NOMO-1 (cell line): ENCODE data around the gene MTMR10.
A peak's percentile ranks its signal among the peaks of the same experiment; 100 is the strongest.

Experiments used
- DNase-seq, 2 experiments: peaks; one replicate each; lab custom pipeline; 2025; ENCODE audit not compliant: unreplicated experiment in 2 of 2; lab: John Stamatoyannopoulos, UW

Gene MTMR10, protein sequence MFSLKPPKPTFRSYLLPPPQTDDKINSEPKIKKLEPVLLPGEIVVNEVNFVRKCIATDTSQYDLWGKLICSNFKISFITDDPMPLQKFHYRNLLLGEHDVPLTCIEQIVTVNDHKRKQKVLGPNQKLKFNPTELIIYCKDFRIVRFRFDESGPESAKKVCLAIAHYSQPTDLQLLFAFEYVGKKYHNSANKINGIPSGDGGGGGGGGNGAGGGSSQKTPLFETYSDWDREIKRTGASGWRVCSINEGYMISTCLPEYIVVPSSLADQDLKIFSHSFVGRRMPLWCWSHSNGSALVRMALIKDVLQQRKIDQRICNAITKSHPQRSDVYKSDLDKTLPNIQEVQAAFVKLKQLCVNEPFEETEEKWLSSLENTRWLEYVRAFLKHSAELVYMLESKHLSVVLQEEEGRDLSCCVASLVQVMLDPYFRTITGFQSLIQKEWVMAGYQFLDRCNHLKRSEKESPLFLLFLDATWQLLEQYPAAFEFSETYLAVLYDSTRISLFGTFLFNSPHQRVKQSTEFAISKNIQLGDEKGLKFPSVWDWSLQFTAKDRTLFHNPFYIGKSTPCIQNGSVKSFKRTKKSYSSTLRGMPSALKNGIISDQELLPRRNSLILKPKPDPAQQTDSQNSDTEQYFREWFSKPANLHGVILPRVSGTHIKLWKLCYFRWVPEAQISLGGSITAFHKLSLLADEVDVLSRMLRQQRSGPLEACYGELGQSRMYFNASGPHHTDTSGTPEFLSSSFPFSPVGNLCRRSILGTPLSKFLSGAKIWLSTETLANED

DNA sequence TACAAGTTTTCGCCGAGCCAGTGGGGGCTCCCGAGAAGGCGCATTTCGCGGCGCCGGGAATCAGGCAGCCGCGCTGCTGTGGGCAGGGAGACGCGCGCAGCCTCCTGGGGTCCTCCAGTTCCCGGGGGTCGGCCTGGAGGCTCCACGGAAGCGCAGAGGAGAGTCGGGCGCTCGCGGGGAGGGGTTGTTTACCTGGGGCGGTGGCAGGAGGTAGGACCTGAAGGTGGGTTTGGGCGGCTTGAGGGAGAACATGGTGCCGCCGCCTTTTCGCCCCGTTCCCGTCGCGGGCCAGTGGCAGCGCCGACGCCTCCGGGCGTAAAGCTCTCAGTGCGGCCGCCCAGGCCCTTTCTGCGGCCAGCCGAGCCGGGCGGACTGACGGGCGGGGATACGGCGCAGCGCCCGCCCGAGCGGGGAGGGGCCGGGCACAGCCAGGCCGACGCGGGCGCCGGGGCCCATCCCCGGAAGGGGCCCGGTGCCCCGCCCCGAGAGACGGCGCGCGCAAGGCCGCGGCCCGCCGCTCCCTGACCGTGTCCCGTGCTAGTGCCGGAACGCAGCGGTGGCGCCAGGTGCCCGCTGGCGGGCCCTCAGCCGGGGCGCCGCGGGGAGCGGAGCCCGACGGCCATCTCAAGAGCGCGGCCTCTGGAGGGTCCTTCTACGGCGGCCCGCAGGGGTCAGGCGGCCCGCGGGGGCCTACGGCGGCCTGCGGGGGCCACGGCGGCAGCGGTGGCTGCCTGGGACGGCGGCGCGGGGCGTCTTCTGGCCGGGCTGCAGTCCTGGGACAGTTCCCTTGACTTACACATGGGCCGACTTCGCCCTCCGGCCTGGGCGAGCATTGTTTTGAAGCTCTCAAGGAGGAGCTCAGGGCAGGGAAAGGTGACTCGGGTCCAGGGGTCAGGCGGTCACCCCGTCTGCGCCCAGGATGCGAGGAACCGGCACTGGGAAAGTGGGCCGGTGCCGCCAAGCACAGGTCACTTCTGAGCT, at the start of gene MTMR10:
MTMR10 (minus strand) TSS at position 374 of the 981 bp plus-strand sequence; CDS start at position 252, 122 bp downstream.
- DNase-seq = peak; percentile 67 to 88

DNA sequence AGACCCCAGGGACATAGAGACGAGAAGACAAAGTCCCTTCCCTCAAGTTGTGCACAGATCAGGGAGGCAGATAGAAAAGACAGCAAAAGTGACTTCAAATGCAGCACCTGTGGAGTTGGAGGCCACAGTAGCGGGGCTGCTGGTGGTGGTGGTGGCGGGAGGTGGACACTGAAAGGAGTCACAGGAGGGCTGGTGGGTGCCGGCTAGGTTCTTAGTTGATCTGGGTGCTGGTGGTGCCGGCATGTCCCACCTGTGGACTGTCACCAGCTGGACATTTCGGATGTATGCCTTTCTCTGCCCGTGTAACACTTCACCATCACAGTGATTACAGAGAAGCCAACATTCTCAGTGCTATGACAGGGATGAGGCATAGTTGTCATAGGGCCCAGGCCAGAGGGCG, 49.2 kb upstream of the MTMR10 start:
- no peak for DNase-seq

DNA sequence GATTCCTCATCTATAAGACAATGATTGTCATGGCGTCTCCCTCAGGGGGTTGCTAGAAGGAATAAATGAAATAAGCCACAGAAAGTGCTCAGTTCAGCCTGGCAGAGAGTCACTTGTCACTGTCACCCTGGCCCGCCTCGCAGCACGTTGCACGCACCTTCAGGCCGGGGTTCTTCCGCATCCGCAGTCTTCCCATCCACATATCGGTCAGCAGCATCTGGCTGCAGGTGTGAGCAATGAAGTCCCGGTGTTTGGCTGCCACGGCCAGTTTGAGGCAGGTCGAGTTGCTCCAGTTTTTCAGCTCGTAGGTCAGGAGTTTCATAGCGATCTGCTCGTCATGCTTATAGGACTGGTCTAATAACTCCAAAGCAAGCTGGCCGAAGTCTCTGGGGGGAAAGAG, 48.5 kb upstream of the MTMR10 start:
- DNase-seq = no peak

DNA sequence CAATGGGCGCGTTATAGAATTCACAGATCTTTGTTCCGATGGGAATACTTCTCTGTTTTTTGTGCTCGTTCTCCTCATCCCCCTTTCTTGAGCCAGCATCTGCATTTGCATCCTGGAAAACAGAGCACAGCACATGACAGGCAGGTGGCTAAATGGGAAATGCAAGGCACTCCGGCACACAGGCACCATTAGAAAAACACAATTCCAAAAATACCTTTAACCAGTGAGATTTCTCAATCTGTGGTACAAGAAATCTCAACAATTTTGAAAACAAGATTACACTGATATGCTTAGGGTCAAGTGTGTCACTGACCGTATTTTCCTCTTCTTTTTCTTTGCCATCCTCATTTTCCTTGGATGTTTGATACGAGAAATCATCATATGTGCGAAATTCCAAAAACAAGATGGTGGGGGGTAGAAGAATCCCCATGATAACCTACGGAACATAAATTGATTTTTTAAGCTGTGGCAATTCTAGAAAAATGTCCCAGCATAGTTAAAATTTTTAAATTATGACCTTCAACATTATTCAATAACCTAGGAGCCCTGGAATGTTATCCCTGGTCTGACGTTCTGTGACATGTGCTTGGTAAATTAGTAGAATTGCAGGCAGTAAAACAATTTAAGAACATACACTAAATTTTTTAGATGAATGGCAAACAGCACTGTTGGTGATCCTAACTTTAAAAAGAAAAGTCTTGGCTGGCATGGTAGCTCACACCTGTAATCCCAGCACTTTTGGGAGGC, 46.5 kb upstream of the MTMR10 start:
- DNase-seq = no peak

DNA sequence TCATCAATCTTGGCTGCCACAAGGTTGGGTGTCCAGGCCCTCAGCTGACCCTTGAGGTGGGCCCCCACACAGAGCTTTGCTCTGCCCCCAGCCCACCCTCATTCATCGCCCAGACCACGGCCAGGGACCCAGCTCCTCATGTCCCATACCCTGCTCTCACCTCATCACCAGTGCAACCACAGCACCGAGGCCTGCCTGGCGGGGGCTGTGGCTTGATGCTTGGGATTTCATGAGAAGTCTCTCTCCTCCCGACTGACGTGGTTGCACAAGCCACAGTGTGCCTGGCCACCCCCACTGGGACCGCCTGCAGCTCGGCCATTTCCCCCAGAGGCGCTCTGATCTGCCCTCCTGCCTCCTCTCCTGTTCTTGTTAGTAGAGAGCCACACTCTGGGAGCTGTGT, 45.4 kb upstream of the MTMR10 start:
- no peak for DNase-seq

DNA sequence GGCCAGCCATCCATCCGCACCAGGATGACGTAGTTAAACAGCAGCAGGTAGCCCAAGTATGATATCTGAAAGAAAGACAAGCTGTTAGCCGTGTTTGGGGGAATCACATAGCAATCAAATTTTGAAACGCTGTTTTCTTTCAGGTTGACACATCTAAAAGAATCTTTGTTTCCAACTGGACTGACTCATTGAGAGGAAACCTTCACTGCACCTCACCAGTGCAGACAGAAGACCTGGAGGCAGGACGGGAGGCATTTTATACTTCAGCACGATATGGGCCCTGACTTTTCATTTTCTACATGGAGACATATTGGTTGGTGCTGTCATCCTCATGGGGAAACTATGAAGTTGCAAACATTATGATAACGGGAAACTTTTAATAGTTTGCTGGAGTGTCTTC, 44.2 kb upstream of the MTMR10 start:
- DNase-seq = no peak

DNA sequence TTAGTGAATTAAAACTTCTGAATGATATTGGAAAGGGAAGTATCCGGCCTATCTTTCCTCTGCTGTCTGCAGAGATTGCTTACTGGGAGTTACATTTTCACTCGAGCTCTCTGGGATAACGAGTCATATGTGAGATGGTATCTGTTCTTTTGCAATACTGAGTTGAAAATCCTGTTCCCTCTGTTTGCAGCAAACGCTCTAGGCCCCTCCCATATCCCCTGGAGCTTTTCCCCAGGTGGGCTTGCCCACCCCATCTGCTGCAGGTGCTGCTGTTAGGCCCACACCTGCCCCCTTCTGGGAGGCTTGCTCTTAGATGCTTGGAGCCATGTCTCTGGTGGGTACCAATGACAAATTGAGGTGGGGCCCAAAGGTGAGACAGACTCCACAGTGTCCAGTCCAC, 42.7 kb upstream of the MTMR10 start:
- DNase-seq = no peak

DNA sequence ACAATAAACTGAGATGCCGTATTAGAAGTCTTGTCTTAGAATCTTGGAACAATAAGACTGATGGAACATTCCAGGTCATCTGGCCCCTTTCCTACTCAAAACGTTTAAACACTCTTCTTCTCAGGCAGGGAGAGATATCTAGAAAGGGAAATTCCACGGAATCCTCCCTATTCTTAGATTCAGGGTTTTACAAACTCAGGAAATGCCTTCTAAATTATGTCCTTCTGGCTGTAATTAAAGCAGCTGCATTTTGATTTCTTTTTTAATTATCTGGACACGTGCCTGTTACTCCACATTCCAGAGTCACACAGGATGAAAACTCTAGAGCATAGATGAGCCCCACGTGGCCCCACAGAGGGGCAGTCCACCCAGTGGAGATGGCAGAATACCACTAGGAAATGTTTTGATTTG, 41.5 kb upstream of the MTMR10 start:
- no peak for DNase-seq

DNA sequence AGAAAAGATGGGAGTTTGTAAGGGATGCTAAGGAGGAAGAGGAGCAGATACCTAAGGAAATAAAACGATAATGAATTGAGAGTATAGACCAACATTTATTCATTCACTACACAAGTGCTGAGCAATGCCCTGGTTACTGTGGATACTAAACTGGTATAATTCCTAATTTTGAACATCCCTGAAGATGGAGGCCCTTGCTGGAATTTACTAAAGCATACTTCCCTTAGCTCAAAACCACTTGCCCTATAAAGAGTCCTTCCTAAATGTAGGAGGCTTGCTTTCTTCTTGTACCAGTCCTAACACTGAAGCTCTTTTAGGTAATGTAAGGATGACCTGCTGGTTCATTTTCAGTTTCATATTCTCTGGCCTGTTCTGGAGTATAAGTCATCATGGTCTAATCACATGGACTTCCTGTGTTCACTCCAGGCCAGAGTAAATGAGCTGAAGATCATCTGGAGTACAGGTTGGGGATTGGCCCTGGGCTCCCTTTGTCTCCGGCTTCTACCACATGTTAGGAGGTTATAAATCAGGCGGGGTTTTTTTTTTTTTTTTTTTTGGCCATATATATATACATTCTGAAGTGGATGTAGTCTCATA, 40.1 kb upstream of the MTMR10 start:
- peak in 1 of 2 experiments; percentile 22 for DNase-seq

DNA sequence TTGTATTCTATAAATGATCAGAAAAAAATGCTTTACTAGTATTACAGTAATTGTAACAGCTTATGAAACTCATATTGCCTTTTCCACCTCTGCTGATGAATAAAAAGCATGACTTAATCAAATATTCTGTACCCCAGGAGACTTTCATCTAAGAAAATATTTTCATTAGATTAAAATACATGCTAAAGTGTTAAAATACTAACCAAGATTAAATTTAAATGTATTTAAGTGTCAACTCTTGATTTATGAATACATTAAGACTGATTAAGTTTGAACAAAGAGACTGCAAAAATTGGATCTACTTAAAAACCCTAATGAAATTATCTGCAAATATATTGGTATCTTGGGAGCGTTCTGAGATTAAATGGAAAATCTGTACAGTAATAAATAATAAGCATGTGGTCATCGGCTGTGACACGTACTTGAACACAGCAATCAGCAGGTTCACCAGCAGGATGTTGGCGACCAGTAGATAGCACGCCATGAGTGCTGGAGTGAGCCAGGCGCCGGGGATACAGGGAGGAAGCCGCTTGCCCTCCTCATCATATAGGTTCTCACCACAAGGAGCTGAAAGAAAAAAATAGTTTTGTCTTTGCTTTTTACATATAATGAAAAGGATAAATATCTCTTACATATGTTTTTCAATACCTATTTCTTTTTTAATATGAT, 36.6 kb upstream of the MTMR10 start:
- DNase-seq = no peak

DNA sequence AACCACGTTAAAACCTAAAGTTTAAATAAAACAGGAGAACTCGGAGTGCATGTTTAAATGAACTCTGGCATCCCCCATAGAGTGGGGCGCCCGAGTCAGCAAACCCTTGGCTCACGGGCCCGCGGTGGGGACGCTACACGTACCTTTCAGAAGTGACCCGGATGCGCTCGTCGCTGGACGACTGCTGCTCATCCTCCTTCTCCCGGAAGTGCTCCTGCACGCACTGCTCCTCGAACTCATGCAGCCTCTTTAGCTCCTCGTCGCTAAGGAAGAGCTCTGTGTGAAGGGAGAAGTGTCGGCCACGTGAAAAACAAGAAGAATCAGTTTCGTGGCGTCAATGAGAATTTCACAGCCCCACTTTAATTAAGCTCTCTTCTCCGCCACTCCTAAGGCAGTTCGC, 34.6 kb upstream of the MTMR10 start:
- no peak for DNase-seq

DNA sequence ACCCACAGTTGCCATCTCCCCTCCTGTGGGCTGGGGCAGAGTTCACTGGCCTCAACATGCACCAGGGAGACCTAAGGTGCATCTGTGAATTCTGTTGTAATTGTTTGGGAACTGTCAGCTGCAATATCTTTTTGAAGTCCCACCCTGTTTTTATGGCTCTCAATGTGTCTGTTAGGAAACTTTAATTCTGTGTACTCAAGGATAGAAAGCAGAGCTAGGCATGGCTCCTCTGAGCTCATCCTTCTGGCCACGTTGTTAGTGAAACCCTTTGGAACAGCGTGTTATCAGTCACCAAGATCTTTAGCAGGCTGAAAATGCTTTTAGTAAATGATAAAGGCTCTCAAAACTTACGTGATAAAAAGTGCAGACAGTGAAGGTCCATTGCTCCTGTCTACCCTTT, 33.6 kb upstream of the MTMR10 start:
- DNase-seq = no peak

DNA sequence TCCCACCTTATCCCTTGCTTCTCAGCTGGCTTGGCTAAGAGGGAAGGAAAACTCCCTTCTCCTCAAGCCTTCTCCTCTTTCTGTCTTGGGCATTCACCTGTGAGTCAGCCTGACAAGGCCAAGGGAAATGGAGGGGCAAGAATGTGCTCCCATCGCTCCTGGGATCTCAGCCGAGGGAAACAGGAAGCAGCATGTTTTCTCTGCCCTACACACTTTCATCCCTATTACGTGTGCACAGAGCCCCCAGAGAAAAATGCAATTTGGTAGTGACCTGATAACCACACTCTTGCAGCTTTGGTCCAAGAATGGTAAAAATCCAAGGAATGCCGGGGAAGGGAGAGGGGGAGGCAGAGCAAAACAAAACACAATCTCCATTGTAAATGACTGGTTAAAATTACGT, 32.9 kb upstream of the MTMR10 start:
- no peak for DNase-seq

DNA sequence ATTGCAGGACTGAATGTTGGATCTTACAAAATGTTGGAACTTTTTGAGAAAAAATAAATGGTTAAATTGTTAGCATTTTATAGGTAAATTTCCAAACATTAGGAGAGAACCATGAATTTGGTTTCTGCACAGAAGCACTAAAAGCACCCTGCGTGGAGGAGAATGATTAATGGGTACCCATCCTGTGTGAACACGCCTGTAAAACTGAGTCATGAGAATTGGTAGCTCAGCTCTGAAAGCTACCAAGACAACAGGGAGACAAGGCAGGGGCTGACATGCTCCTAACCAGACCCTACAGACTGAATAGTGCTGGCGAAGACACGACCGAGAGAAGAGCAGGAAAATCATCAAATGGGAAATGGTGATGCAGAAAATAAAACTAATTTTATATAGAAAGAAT, 32.4 kb upstream of the MTMR10 start:
- no peak for DNase-seq

DNA sequence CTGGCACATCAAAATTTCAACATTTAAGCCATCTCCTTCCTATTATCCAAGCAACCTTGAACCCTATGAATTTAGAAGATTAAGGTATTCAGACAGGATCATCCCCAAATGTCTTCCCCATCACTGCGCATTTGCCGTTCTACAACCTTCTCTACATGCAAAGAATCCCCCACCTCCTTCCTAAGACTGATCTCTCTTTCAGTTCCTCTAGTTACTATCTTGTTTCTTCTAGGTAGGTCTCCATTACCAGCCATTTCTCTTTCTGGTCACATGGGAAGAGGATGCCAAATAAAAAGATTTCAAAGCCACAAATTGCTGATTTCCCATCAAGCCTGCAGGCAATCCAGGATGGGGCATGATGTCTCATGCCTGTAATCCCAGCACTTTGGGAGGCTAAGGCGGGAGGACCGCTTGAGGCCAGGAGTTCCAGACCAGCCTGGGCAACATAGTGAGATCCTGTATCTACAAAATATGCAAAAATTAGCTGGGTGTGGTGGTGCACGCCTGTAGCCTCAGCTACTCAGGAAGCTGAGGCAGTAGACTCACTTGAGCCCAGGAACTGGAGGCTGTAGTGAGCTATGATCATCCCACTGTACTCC, 29.7 kb upstream of the MTMR10 start:
- no peak for DNase-seq

DNA sequence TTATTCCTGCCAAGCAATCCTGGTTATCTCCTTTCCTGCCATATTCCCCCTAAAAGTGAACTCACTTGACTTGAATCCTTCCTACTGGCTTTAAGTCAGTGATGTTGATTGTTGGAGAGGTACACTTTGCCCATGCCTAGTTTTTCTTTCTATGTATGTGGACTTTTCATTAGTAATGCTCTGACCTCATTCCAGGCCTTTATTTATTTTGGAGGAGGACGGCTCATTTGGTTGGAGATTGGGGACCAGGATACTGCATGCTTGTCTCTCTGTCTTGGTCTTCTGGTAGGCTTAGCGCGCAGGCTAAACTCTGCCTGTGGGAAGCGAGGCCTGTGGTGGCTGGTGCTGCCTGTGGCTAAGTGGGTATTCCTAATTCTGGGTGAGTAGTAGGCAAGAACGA, 29.1 kb upstream of the MTMR10 start:
- DNase-seq = no peak

DNA sequence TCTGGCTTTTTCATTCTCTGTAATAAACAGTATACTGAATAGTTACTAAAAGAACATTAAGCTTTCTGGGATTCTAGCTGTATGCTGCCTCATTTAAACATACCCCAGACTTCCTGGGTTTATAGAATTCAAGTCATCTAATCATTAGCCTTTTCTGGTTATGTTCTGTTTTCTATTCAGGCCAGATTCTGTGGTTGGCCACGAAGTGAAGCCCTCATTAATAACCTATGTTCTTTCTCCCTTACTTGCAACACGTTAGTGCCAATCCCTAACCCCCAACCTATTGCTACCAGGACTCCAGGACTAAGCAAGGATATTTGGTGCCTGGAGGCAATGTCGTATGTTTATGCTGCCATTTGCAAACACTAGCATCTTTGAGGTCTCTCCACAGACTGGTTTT, 28.6 kb upstream of the MTMR10 start:
- DNase-seq = no peak

DNA sequence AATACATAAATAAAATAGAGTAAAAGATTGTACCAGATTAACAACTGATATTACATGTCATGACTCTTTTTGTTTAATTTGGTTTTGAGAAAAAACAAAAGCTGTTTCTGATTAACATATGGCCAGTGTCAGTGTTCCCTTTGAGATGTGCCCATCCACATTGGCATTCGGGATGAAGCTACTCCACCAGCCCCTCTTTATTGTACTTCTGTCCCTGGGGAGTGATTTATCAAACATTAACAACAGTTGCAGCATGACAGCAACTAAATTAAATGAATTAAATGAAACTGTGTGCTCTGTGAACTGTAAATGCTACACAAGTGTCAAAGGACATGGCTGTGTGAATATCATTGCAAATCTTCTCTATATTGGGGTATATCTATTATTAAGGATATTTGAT, 25.9 kb upstream of the MTMR10 start:
- no peak for DNase-seq

DNA sequence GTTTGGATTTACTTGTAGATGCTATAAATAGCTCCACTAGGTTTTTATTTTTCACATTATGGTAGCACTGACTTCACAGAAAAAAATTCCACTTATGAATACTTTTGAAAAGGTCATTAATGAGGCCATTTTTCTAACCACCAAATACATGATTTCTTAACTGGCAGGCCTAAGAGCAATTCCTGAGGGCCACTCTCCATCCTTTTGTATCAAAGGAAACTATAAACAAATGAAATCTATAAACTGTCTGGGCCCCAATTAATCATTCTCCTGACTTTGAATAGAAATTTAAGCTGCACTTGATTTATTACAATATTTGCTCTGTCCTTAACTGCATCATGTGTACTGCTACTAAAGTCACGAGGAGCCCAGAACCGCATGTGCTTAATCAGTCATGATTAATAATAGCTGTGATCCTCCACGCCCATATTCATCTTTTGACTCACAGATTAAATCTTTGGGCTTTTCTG, 25.1 kb upstream of the MTMR10 start:
- DNase-seq = no peak
